Neural progenitor cell (in vitro differentiated cells): ENCODE data around the gene PRSS57.

Source experiments
- CTCF ChIP-seq: fragments of 200-600 bp; sonication (generic); IDR thresholded peaks from 2 replicates; pipeline ENCODE4 v1.5.1; 2017; ENCODE audit warnings: antibody characterized with exemption, mild to moderate bottlenecking
- EZH2 ChIP-seq: fragments of 200-600 bp; sonication (generic); IDR thresholded peaks from 2 replicates; pipeline ENCODE4 v1.6.1; 2017; ENCODE audit warnings: antibody characterized with exemption, mild to moderate bottlenecking, moderate library complexity
- EZH2phosphoT487 ChIP-seq: fragments of 200-600 bp; sonication (generic); IDR thresholded peaks from 2 replicates; pipeline ENCODE4 v1.6.1; 2017; ENCODE audit warnings: antibody characterized with exemption

GRCh38 chr19:648904-649801 lies 46.1 kb downstream of the PRSS57 start:
- TF ChIP-seq CTCF (no peak), EZH2phosphoT487 (no peak), EZH2 (no peak)
